OCI-LY3 (cell line): ENCODE measurements around the gene LY6G6C.

Experiments
- EZH2phosphoT487 ChIP-seq: fragments of 200-600 bp; shearing (Covaris generic); IDR thresholded peaks from 2 replicates; pipeline ENCODE4 v1.6.1; 2018; ENCODE audit warnings: antibody characterized with exemption, mixed run types, low read depth
- TF ChIP-seq, protein P1 (sequence below): fragments of 200-600, 300-600 bp; sonication (generic); IDR thresholded peaks from 2 replicates; pipeline ENCODE4 v1.5.1; 2014; ENCODE audit warnings: antibody characterized with exemption, low read length, low read depth

DNA sequence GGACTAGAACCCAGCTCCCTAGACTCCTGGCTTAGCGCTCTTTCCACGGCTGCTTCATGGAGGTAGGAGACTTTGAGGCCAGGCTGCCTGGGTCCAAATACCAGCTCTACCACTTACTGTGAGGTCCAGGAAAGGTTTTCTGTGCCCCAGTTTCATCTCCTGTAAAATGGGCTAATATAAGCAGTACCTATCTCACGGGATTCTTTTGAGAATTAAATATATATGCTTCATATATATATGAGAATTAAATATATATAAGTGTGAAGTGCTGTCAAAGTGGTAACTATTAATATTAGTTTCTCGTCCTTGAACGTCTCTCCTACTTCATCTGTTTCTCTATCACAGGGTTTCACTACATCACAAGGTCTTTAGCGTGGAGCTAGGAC is 30.5 kb downstream of the LY6G6C start:
- TF ChIP-seq, protein P1, sequence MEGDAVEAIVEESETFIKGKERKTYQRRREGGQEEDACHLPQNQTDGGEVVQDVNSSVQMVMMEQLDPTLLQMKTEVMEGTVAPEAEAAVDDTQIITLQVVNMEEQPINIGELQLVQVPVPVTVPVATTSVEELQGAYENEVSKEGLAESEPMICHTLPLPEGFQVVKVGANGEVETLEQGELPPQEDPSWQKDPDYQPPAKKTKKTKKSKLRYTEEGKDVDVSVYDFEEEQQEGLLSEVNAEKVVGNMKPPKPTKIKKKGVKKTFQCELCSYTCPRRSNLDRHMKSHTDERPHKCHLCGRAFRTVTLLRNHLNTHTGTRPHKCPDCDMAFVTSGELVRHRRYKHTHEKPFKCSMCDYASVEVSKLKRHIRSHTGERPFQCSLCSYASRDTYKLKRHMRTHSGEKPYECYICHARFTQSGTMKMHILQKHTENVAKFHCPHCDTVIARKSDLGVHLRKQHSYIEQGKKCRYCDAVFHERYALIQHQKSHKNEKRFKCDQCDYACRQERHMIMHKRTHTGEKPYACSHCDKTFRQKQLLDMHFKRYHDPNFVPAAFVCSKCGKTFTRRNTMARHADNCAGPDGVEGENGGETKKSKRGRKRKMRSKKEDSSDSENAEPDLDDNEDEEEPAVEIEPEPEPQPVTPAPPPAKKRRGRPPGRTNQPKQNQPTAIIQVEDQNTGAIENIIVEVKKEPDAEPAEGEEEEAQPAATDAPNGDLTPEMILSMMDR: no peak
- TF ChIP-seq EZH2phosphoT487: no peak
